Myocyte (in vitro differentiated cells): ENCODE results near the gene KLC4. TPM values are rescaled to one million over a fixed set of nuclear protein-coding genes. Genes with fewer than 3 reads are reported as not detected.

Experiments used
- DNase-seq: peaks from one replicate; pipeline ENCODE4 v3.0.0-alpha.2; 2012; ENCODE audit warnings: low read depth
- total RNA-seq: library from RNA; depleted of rRNA; stranded (reverse); fragments of >200 nt; gene quantifications from 2 replicates; pipeline ENCODE4 v1.2.3, GENCODE V29; 2014

The KLC4 gene
- total RNA-seq, 1 donor from 2014 or later, result 23.6 TPM

DNA sequence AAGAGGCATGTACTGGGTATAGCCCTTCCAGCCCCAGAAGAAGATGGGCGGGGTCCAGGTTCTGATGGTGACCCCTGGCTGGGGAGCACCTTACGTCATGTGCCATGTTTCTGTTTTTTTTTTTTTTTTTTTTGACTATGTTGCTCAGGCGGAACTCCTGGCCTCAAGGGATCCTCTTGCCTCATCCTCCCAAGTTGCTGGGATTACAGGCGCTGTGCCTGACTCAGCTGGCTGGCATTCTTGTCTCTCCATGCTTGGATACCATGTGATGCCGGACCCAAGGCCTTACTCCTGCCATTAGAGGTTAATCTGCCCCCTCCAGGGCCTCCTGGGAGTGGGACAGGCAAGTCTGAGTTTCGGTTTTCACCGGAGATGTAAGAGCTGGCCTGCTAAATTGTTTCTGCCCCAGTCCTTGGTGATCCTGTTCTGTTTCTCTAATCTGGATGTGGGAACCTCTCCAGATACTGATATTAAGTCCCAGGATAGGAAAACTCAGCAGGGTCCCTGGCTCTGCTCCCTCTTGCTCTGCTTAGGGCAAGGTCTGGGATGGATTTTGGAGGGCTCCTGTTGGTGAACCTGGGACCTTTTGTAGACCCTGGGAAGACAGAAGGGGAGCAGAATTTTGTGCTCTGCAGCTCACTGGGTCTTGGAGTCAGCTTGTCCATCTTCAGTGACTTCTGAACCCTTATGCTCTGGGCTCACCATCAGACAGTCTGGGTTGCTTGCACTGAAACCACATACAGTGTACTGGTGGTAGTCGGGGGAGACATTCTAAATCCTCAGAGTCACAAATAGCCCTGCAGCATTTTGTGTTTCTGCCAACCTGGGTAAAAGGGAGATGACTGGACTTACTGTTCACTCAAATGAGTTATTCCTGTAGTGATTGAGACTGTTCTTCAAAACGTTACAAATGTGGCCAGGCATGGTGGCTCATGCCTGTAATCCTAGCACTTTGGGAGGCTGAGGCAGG lies 61.8 kb downstream of the KLC4 start:
- peak; percentile 97 for DNase-seq

DNA sequence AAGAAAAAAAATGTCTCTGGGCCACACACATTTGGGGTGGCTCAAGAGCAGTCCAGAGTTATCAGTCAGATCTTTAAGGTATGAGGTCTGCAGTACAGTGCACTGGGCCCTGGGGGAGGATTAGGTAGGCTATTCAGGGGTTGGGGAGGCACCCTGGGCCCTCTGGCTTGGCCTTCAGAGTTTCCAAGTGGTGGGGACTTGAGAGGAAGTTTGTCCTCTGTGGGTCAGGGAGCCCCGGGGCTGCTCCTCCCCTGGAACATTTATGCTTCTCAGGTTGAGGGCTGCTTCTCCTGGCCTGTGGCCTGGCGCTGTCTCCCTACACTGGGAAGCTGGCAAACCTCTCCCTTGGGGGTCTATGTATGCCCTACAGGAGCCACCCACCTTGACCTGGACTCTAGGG lies 62.7 kb downstream of the KLC4 start:
- no peak for DNase-seq

DNA sequence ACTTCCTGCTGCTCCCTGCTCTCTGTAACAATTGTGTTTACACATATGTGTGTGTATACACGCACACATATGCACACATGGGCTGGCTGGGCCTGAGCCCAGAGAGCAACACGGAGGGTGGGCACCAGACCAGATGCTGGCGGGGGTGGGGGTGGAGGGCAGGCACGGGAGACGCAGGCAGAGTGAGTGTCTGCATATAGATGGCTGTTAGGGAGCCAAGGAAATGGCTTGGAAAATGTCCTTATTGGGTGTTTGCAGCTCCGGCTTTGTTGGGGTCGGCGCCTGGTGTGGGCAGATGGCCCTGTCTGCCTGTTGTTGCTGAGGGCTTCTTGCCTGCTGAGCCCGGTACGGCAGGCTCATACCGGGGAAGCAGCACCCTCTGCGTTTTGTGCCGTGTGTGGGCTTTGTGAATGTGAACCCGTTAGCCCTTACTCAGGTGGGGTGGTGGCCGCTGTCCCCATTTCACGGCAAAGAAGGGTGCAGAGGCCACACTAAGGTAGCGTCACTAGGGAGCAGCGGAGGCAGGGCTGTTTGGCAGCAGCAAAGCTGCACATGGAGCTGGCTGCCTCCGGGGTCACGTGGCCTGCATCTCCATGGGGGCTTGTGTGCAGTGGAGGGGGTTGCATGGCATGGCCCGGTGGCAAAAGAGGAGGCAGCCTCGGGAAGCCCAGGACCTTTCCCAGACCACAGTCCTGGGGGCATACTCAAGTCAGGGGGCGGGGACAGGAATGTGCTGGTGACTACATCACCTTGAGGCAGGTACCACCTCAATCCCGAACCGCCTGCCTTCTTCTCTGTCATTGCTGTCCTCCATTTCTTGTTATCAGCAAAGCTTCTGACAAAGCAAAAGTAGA lies 64.3 kb downstream of the KLC4 start:
- no peak for DNase-seq

- no peak for DNase-seq
These were observed 65.0 kb downstream of the KLC4 start for GRCh38 chr6:43124481-43124880.

Other genes with a start within 250 kb of the KLC4 start
- 110 and 113 TPM in 2 replicates for gene RPL7L1, start 180.0 kb upstream of the KLC4 start, total RNA-seq
- not detected in 2 replicates for gene PTCRA, start 143.6 kb upstream of the KLC4 start, total RNA-seq
- 27.5 and 33.2 TPM in 2 replicates for gene CNPY3, start 130.2 kb upstream of the KLC4 start, total RNA-seq
- gene GNMT, start 98.9 kb upstream of the KLC4 start, total RNA-seq, result not detected in 2 replicates
- 29.3 and 32.8 TPM in 2 replicates for gene PEX6, start 80.5 kb upstream of the KLC4 start, total RNA-seq
- 50.5 and 52.1 TPM in 2 replicates for gene PPP2R5D, start 75.1 kb upstream of the KLC4 start, total RNA-seq
- 29.2 and 33.6 TPM in 2 replicates for gene MEA1, start 45.7 kb upstream of the KLC4 start, total RNA-seq
- 94.5 and 194 TPM in 2 replicates for gene KLHDC3, start 45.4 kb upstream of the KLC4 start, total RNA-seq
- gene RRP36, start 38.0 kb upstream of the KLC4 start, total RNA-seq, result 64.0 and 65.6 TPM in 2 replicates
- gene CUL7, start 5.8 kb upstream of the KLC4 start, total RNA-seq, result 54.1 and 58.1 TPM in 2 replicates
- gene MRPL2, start 197 bp upstream of the KLC4 start, total RNA-seq, result 17.6 and 27.3 TPM in 2 replicates
- gene PTK7, start 16.7 kb downstream of the KLC4 start, total RNA-seq, result 38.9 and 47.5 TPM in 2 replicates
- 66.1 and 69.9 TPM in 2 replicates for gene SRF, start 111.6 kb downstream of the KLC4 start, total RNA-seq
- 14.5 and 20.7 TPM in 2 replicates for gene CUL9, start 122.6 kb downstream of the KLC4 start, total RNA-seq
- gene DNPH1, start 169.8 kb downstream of the KLC4 start, total RNA-seq, result 63.6 and 109 TPM in 2 replicates
- gene TTBK1, start 183.8 kb downstream of the KLC4 start, total RNA-seq, result not detected in 2 replicates
- gene SLC22A7, start 238.6 kb downstream of the KLC4 start, total RNA-seq, result not detected in 2 replicates
- 0.78 TPM in 1 of 2 replicates, not detected in the other for gene CRIP3, start 249.2 kb downstream of the KLC4 start, total RNA-seq